A549 treated with CpdA at 1 μM for 4 hours (cell line): ENCODE results near the gene C2orf74. TPM values are rescaled to one million over a fixed set of nuclear protein-coding genes. Genes with fewer than 3 reads are reported as not detected.

Experiments used
- total RNA-seq: library from RNA; stranded (reverse); fragments of 200-300 nt; extraction: Qiagen RNA extraction; gene quantifications from 5 replicates; pipeline ENCODE4 v1.2.3, GENCODE V29; 2022; ENCODE audit warnings: low read depth

The C2orf74 gene
- total RNA-seq: 15.9 to 23.9 TPM (median 16.7 TPM) in 5 replicates

DNA sequence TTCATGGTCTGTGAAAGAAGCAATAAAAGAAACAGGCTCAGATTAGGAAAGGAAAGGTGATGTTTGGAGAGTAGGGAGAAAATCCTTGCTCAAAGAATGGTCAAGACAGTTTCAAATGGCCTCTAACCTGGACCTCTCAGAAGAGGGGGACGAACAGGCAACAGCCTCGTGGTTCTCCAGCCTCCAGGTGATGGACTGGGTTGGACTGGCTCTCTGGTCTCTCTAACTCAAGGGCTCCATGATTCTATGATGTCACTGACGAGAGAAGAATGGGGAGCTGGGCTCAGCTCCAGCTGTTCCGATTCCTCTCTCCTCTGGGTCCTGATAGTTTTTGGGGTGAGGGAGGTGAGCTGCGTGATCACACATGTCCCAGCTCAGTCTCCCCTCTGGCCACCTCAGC is at the start of gene C2orf74:
Gene C2orf74, plus strand, starts transcription at position 301 of the 400 bp plus-strand sequence. CDS start 327 bp downstream, outside the sequence.

Other genes with a start within 250 kb of the C2orf74 start
- gene PEX13, start 144.5 kb upstream of the C2orf74 start, total RNA-seq: 15.4 to 17.5 TPM (median 16.6 TPM) in 5 replicates
- 2.5 to 4.0 TPM (median 2.6 TPM) in 5 replicates for gene PUS10, start 143.9 kb upstream of the C2orf74 start, total RNA-seq
- gene SANBR, start 96.3 kb upstream of the C2orf74 start, total RNA-seq: 9.8 to 14.4 TPM (median 12.1 TPM) in 5 replicates